HL-60 (cell line): ENCODE results near the gene AP1B1.

ENCODE experiments used
- DNase-seq, 2 experiments: peaks; one replicate each; pipeline ENCODE4 v3.0.0-alpha.2; 2010 to 2020; ENCODE audit warnings: low read depth in 1 of 2, low spot score in 1 of 2
- H3K27ac ChIP-seq: fragments of 250-450 bp; sonication (Bioruptor Pico); replicated peaks from 2 replicates; pipeline ENCODE4 v1.5.1; 2020; ENCODE audit warnings: mild to moderate bottlenecking, moderate library complexity
- H3K27me3 ChIP-seq: fragments of 250-450 bp; sonication (Bioruptor Pico); 2 replicates; pipeline ENCODE4 v1.5.1; 2021; ENCODE audit warnings: mild to moderate bottlenecking, moderate library complexity; ENCODE audit not compliant: insufficient read depth, poor library complexity, severe bottlenecking
- H3K4me3 ChIP-seq: replicated peaks from 2 replicates; pipeline ENCODE4 v1.5.1; 2011; ENCODE audit warnings: mild to moderate bottlenecking, control low read depth, low read length; ENCODE audit not compliant: insufficient read depth
- GABPA ChIP-seq: IDR thresholded peaks from 2 replicates; pipeline ENCODE4 v1.6.1; 2012; ENCODE audit warnings: low read depth
- POLR2AphosphoS5 ChIP-seq: IDR thresholded peaks from 2 replicates; pipeline ENCODE4 v1.6.1; 2012; ENCODE audit warnings: low read depth
- SPI1 ChIP-seq: IDR thresholded peaks from 2 replicates; pipeline ENCODE4 v1.6.1; 2012; ENCODE audit warnings: low read depth, mild to moderate bottlenecking, borderline replicate concordance
- TF ChIP-seq, protein P1 (sequence below): IDR thresholded peaks from one replicate; pipeline ENCODE4 v1.5.1; 2011; ENCODE audit warnings: low read length, control low read depth, inconsistent platforms; ENCODE audit not compliant: insufficient read depth
- TF ChIP-seq, protein P2 (sequence below): IDR thresholded peaks from 2 replicates; pipeline ENCODE4 v1.6.1; 2012; ENCODE audit warnings: low read depth; ENCODE audit not compliant: insufficient replicate concordance

Gene AP1B1

DNA sequence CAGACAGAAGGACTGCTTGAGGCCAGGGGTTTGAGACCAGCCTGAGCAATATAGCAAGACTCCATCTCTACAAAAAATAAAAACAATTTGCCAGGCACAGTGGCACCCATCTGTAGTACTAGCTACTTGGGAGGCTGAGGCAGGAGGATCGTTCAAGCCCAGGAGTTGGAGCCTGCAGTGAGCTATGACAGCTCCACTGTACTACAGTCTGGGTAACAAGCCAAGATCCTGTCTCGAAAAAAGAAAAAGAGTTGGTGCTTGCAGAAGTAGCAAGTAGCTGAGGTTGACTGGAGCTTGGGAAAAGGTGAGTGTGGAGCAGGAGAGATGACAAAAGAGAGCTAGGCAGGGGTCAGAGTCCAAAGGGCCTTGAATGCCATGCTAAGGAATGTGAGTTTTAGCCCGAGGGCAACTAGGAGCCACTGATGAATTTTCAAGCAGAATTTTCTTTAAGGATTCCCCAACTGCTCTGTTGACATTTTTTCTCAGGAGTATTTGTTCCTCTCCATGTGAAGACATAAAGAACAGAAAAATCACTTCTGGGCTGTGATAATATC lies 3.1 kb downstream of the AP1B1 start:
- Histone ChIP-seq H3K27me3 (no peaks in the 10 kb centered on the region), H3K4me3 (no peak overlapping the region), H3K27ac (no peak overlapping the region)
- TF ChIP-seq POLR2AphosphoS5 (no peak), SPI1 (no peak), GABPA (no peak)
- TF ChIP-seq, protein P1, sequence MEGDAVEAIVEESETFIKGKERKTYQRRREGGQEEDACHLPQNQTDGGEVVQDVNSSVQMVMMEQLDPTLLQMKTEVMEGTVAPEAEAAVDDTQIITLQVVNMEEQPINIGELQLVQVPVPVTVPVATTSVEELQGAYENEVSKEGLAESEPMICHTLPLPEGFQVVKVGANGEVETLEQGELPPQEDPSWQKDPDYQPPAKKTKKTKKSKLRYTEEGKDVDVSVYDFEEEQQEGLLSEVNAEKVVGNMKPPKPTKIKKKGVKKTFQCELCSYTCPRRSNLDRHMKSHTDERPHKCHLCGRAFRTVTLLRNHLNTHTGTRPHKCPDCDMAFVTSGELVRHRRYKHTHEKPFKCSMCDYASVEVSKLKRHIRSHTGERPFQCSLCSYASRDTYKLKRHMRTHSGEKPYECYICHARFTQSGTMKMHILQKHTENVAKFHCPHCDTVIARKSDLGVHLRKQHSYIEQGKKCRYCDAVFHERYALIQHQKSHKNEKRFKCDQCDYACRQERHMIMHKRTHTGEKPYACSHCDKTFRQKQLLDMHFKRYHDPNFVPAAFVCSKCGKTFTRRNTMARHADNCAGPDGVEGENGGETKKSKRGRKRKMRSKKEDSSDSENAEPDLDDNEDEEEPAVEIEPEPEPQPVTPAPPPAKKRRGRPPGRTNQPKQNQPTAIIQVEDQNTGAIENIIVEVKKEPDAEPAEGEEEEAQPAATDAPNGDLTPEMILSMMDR, result no peak
- TF ChIP-seq, protein P2, sequence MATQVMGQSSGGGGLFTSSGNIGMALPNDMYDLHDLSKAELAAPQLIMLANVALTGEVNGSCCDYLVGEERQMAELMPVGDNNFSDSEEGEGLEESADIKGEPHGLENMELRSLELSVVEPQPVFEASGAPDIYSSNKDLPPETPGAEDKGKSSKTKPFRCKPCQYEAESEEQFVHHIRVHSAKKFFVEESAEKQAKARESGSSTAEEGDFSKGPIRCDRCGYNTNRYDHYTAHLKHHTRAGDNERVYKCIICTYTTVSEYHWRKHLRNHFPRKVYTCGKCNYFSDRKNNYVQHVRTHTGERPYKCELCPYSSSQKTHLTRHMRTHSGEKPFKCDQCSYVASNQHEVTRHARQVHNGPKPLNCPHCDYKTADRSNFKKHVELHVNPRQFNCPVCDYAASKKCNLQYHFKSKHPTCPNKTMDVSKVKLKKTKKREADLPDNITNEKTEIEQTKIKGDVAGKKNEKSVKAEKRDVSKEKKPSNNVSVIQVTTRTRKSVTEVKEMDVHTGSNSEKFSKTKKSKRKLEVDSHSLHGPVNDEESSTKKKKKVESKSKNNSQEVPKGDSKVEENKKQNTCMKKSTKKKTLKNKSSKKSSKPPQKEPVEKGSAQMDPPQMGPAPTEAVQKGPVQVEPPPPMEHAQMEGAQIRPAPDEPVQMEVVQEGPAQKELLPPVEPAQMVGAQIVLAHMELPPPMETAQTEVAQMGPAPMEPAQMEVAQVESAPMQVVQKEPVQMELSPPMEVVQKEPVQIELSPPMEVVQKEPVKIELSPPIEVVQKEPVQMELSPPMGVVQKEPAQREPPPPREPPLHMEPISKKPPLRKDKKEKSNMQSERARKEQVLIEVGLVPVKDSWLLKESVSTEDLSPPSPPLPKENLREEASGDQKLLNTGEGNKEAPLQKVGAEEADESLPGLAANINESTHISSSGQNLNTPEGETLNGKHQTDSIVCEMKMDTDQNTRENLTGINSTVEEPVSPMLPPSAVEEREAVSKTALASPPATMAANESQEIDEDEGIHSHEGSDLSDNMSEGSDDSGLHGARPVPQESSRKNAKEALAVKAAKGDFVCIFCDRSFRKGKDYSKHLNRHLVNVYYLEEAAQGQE, result no peak
- DNase-seq, result no peak

DNA sequence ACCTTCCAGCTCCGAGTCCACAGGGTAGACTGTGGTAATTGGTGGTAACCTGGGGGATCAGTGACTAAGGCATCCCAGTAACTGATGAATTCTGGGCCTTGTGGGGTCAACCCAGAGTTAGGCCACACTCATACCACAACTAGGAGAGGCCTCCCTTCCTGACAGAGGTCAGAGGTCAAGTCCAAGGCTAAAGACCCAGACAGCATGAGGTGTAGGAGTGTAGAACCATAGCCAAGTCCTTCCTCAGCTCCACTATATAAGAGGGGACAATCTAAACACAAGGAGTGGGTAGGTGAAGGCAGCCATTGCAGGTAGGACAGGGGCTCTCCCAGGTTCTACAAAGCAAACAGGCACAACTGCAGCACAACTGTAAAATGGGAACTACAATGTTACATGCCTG lies 4.6 kb downstream of the AP1B1 start:
- Histone ChIP-seq H3K4me3 (no peak overlapping the region), H3K27ac (no peak overlapping the region), H3K27me3 (no peaks in the 10 kb centered on the region)
- TF ChIP-seq POLR2AphosphoS5 (no peak), SPI1 (no peak), GABPA (no peak)
- TF ChIP-seq, protein P1, result no peak
- TF ChIP-seq, protein P2, result no peak
- no peak for DNase-seq

DNA sequence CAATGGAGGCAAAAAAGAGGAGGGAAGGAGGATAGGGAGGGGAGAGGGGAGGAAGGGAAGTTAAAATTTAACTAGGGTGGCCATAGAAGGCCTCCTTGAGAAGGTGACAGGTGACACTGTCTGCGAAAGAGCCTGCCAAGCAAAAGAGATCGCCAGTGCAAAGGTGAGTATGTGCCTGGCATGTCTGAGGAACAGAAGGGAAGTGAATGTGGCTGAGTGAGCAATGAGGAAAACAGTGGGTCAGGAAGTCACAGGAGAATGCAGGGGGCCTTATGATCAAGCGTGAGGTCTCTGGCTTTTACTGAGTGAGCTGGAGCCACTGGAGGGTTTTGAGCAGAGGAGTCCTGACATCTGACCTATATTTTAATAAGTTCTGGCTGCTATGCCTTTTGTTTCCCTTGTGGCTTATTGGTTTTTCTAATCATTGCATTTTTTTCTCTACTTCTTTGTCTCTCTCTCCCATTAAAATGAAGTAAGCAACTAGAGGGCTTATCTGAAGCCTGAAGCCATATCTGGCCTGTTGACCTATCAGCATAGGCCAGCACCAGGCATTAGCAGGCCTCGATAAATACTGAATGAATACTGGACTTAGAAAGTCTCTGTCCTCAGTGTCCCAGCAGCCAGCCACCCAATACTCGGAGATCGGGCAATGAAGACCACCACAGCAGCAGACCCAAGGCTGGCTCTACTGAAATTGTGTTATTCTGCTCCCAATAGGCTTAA lies 5.6 kb downstream of the AP1B1 start:
- Histone ChIP-seq H3K27ac (no peak overlapping the region), H3K4me3 (no peak overlapping the region), H3K27me3 (no peaks in the 10 kb centered on the region)
- TF ChIP-seq, protein P1, result no peak
- TF ChIP-seq POLR2AphosphoS5 (no peak), GABPA (no peak), SPI1 (no peak)
- TF ChIP-seq, protein P2, result no peak
- DNase-seq, result no peak
